Liver (tissue), 9 donors: ENCODE results near the gene STPG1. TPM values are rescaled to one million over a fixed set of nuclear protein-coding genes. Genes with fewer than 3 reads are reported as not detected.

ENCODE experiments used
- DNase-seq: peaks from one replicate; pipeline ENCODE4 v3.0.0-alpha.2; 2017; ENCODE audit warnings: low spot score
- H3K27ac ChIP-seq, 2 donors: one replicate each; pipeline ENCODE4 v1.7.0; 2013; ENCODE audit warnings: inconsistent platforms in 2 of 2, low read length in 2 of 2, control low read depth in 1 of 2, low read depth in 1 of 2, mild to moderate bottlenecking in 1 of 2
- H3K27me3 ChIP-seq, 4 donors: one replicate each; pipeline versions ENCODE4 v1.6.1 to v1.7.0; 2013; ENCODE audit warnings: low read length in 3 of 4, inconsistent platforms in 1 of 4, mild to moderate bottlenecking in 1 of 4, moderate library complexity in 1 of 4; ENCODE audit not compliant: control insufficient read depth in 4 of 4, insufficient read depth in 4 of 4
- H3K36me3 ChIP-seq, 4 donors: one replicate each; pipeline versions ENCODE4 v1.6.1 to v1.7.0; 2013; ENCODE audit warnings: low read length in 3 of 4, mild to moderate bottlenecking in 3 of 4, low read depth in 1 of 4, moderate library complexity in 1 of 4; ENCODE audit not compliant: control insufficient read depth in 4 of 4, insufficient read depth in 3 of 4
- H3K4me1 ChIP-seq, 4 donors: one replicate each; pipeline versions ENCODE4 v1.6.1 to v1.7.0; 2013; ENCODE audit warnings: low read length in 3 of 4, mild to moderate bottlenecking in 3 of 4, moderate library complexity in 1 of 4; ENCODE audit not compliant: control insufficient read depth in 4 of 4, insufficient read depth in 4 of 4
- H3K4me3 ChIP-seq, 3 donors: one replicate each; pipeline versions ENCODE4 v1.6.1 to v1.7.0; 2013; ENCODE audit warnings: low read length in 3 of 3, control low read depth in 1 of 3, low read depth in 1 of 3, mild to moderate bottlenecking in 1 of 3
- H3K9ac ChIP-seq, 2 donors: one replicate each; pipeline ENCODE4 v1.7.0; 2013; ENCODE audit warnings: low read length in 2 of 2, mild to moderate bottlenecking in 2 of 2, moderate library complexity in 2 of 2, control low read depth in 1 of 2, low read depth in 1 of 2
- H3K9me3 ChIP-seq, 4 donors: one replicate each; pipeline versions ENCODE4 v1.6.1 to v1.7.0; 2013; ENCODE audit warnings: low read length in 3 of 4; ENCODE audit not compliant: control insufficient read depth in 4 of 4
- EGR1 ChIP-seq, 2 donors: IDR thresholded peaks; 2 replicates each; pipeline ENCODE4 v1.6.1; 2016 to 2018; ENCODE audit warnings: antibody characterized with exemption in 2 of 2, low read depth in 2 of 2
- FOXA1 ChIP-seq: IDR thresholded peaks from 2 replicates; pipeline ENCODE4 v1.6.1; 2016; ENCODE audit warnings: antibody characterized with exemption
- FOXA2 ChIP-seq: IDR thresholded peaks from 2 replicates; pipeline ENCODE4 v1.6.1; 2016; ENCODE audit warnings: antibody characterized with exemption
- GABPA ChIP-seq, 2 donors: IDR thresholded peaks in 1 of 2; conservative IDR thresholded peaks in 1 of 2; 2 replicates each; pipeline ENCODE4 v1.6.1; 2016; ENCODE audit warnings: antibody characterized with exemption in 2 of 2, mild to moderate bottlenecking in 1 of 2, moderate library complexity in 1 of 2
- HNF4A ChIP-seq, 2 donors: conservative IDR thresholded peaks; 2 replicates each; pipeline ENCODE4 v1.6.1; 2016; ENCODE audit warnings: antibody characterized with exemption in 2 of 2, mild to moderate bottlenecking in 2 of 2
- HNF4G ChIP-seq: IDR thresholded peaks from 2 replicates; pipeline ENCODE4 v1.6.1; 2016; ENCODE audit warnings: antibody characterized with exemption
- JUND ChIP-seq, 2 donors: IDR thresholded peaks; 2 replicates each; pipeline ENCODE4 v1.6.1; 2016; ENCODE audit warnings: antibody characterized with exemption in 2 of 2
- NR2F2 ChIP-seq: IDR thresholded peaks from 2 replicates; pipeline ENCODE4 v1.6.1; 2016; ENCODE audit warnings: antibody characterized with exemption
- RAD21 ChIP-seq, 2 donors: IDR thresholded peaks; 2 replicates each; pipeline ENCODE4 v1.6.1; 2016; ENCODE audit warnings: antibody characterized with exemption in 2 of 2, mild to moderate bottlenecking in 2 of 2
- RXRA ChIP-seq, 2 donors: IDR thresholded peaks; 2 replicates each; pipeline ENCODE4 v1.6.1; 2017 to 2018; ENCODE audit warnings: antibody characterized with exemption in 2 of 2, mild to moderate bottlenecking in 1 of 2
- SP1 ChIP-seq: IDR thresholded peaks from 2 replicates; pipeline ENCODE4 v1.6.1; 2018; ENCODE audit warnings: antibody characterized with exemption, mild to moderate bottlenecking
- TAF1 ChIP-seq: conservative IDR thresholded peaks from 2 replicates; pipeline ENCODE4 v1.6.1; 2016; ENCODE audit warnings: antibody characterized with exemption, mild to moderate bottlenecking
- YY1 ChIP-seq: IDR thresholded peaks from 2 replicates; pipeline ENCODE4 v1.6.1; 2016; ENCODE audit warnings: antibody characterized with exemption, mild to moderate bottlenecking
- WGBS: extraction: QIAGEN DNeasy Blood & Tissue Kit; methylation state at CpG from one replicate; pipeline ENCODE4 v1.1.7; 2013; 5-methylcytosine and 5-hydroxymethylcytosine counted together
- polyA plus RNA-seq, 2 donors: library from polyadenylated mRNA; stranded (reverse) in 1 of 2; unstranded in 1 of 2; fragments of 200-250 nt in 1 of 2; fragments of >200 nt in 1 of 2; fragmentation: Nextera tagmentation in 1 of 2; extraction: Ambion mirVana in 1 of 2; gene quantifications; one replicate each; pipeline versions ENCODE4 v1.2.1 to v1.2.3, GENCODE V29; 2013 to 2015
- total RNA-seq, 2 donors: library from RNA; depleted of rRNA; stranded (reverse); fragments of >200 nt; gene quantifications; one replicate each; pipeline ENCODE4 v1.2.3, GENCODE V29; 2014
- TF ChIP-seq, protein P1 (sequence below): fragments of 150-350 bp; IDR thresholded peaks from 2 replicates; pipeline ENCODE4 v1.5.1; 2017; ENCODE audit warnings: improper control_type of control experiment, low read depth, low read length; ENCODE audit not compliant: missing input control
- TF ChIP-seq, protein P2 (sequence below): IDR thresholded peaks from 2 replicates; pipeline ENCODE4 v1.6.1; 2016; ENCODE audit warnings: antibody characterized with exemption, mild to moderate bottlenecking
- TF ChIP-seq, protein P3 (sequence below): IDR thresholded peaks from 2 replicates; pipeline ENCODE4 v1.6.1; 2016; ENCODE audit warnings: antibody characterized with exemption
- TF ChIP-seq, protein P4 (sequence below): IDR thresholded peaks from 2 replicates; pipeline ENCODE4 v1.6.1; 2016; ENCODE audit warnings: antibody characterized with exemption
- TF ChIP-seq, protein P5 (sequence below): IDR thresholded peaks from 2 replicates; pipeline ENCODE4 v1.6.1; 2016; ENCODE audit warnings: antibody characterized with exemption
- donor health status: healthy.
- donor health status: healthy.
- donor health status: healthy.
- donor health status: healthy.
- donor health status: healthy.

Gene STPG1
- total and polyA plus RNA-seq, 4 donors: 0.92 to 2.9 (median 1.0) TPM

DNA sequence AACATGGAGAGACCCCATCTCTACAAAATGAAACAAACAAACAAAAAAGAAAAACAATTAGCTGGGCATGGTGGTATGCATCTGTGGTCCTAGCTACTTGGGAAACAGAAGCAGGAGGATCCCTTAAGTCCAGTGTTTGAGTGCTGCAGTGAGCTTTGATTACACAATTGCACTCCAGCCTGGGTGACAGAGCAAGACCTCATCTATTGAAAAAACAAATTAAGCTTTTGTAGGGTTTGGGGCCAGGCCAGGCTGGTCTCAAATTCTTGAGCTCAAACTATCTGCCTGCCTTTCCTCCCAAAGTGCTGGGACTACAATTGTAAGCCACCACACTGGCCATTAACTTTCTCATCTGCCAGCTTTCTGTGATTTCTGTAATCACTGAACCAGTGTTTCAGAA, 29.2 kb upstream of the STPG1 start (continued):
- no peak for TF ChIP-seq JUND (IDR thresholded peaks at IDR 0.05)
- TF ChIP-seq YY1: no peak
- TF ChIP-seq FOXA2: no peak
- no peak for TF ChIP-seq TAF1
- no peak for TF ChIP-seq FOXA1
- TF ChIP-seq RXRA (IDR thresholded peaks at IDR 0.05): no peak

DNA sequence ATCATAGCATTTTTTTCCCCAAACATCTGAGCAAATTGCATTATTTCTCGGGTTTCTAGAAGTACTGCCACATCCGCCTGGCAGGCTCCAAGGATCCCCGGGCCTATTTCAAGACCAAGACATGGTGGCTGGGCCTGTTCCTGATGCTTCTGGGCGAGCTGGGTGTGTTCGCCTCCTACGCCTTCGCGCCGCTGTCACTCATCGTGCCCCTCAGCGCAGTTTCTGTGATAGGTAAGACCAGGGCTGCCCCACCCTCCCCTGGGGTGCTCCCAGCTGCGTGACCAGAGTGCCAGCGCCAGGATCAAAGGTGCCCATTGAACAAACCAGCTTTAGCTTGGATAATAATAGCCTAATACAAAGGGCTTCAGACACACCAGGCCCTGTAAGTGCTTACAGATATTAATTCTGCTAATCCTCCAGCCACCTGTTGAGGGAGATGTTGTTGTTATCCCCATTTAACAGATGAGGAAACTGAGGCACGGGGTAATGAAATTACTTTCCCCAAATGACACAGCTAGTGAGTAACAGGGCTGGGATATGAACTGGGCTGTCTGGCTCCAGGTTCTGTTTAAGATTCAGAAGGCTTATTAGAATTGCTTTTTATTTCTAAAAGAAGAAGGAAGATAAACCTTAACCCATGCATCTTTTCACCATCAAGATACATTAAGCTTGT, 28.6 kb upstream of the STPG1 start:
- Histone ChIP-seq H3K27ac (no peak overlapping the region), H3K4me1 (no peaks in the 10 kb centered on the region), H3K4me3 (no peak overlapping the region), H3K36me3 (peaks cover 0 to 5% (median 2%) of the 10 kb centered on the region in 4 donors), H3K9ac (no peak overlapping the region), H3K9me3 (no peaks in the 10 kb centered on the region), H3K27me3 (no peaks in the 10 kb centered on the region)
- 97% methylated on average over 14 of the region's 14 CpGs for WGBS
- TF ChIP-seq JUND (IDR thresholded peaks at IDR 0.05) (no peak), YY1 (no peak), FOXA2 (no peak), GABPA (IDR thresholded peaks at IDR 0.05 in 1 of 2, conservative IDR thresholded peaks at IDR 0.05 in 1 of 2) (no peak), EGR1 (IDR thresholded peaks at IDR 0.05; ENCODE audit: low read depth in 2 of 2) (no peak), TAF1 (no peak), SP1 (no peak), FOXA1 (no peak), RXRA (IDR thresholded peaks at IDR 0.05) (no peak), HNF4A (conservative IDR thresholded peaks at IDR 0.05) (no peak), HNF4G (no peak), RAD21 (IDR thresholded peaks at IDR 0.05) (no peak), NR2F2 (no peak)
- TF ChIP-seq, protein P1, sequence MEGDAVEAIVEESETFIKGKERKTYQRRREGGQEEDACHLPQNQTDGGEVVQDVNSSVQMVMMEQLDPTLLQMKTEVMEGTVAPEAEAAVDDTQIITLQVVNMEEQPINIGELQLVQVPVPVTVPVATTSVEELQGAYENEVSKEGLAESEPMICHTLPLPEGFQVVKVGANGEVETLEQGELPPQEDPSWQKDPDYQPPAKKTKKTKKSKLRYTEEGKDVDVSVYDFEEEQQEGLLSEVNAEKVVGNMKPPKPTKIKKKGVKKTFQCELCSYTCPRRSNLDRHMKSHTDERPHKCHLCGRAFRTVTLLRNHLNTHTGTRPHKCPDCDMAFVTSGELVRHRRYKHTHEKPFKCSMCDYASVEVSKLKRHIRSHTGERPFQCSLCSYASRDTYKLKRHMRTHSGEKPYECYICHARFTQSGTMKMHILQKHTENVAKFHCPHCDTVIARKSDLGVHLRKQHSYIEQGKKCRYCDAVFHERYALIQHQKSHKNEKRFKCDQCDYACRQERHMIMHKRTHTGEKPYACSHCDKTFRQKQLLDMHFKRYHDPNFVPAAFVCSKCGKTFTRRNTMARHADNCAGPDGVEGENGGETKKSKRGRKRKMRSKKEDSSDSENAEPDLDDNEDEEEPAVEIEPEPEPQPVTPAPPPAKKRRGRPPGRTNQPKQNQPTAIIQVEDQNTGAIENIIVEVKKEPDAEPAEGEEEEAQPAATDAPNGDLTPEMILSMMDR: no peak
- TF ChIP-seq, protein P2, sequence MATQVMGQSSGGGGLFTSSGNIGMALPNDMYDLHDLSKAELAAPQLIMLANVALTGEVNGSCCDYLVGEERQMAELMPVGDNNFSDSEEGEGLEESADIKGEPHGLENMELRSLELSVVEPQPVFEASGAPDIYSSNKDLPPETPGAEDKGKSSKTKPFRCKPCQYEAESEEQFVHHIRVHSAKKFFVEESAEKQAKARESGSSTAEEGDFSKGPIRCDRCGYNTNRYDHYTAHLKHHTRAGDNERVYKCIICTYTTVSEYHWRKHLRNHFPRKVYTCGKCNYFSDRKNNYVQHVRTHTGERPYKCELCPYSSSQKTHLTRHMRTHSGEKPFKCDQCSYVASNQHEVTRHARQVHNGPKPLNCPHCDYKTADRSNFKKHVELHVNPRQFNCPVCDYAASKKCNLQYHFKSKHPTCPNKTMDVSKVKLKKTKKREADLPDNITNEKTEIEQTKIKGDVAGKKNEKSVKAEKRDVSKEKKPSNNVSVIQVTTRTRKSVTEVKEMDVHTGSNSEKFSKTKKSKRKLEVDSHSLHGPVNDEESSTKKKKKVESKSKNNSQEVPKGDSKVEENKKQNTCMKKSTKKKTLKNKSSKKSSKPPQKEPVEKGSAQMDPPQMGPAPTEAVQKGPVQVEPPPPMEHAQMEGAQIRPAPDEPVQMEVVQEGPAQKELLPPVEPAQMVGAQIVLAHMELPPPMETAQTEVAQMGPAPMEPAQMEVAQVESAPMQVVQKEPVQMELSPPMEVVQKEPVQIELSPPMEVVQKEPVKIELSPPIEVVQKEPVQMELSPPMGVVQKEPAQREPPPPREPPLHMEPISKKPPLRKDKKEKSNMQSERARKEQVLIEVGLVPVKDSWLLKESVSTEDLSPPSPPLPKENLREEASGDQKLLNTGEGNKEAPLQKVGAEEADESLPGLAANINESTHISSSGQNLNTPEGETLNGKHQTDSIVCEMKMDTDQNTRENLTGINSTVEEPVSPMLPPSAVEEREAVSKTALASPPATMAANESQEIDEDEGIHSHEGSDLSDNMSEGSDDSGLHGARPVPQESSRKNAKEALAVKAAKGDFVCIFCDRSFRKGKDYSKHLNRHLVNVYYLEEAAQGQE: no peak
- TF ChIP-seq, protein P3, sequence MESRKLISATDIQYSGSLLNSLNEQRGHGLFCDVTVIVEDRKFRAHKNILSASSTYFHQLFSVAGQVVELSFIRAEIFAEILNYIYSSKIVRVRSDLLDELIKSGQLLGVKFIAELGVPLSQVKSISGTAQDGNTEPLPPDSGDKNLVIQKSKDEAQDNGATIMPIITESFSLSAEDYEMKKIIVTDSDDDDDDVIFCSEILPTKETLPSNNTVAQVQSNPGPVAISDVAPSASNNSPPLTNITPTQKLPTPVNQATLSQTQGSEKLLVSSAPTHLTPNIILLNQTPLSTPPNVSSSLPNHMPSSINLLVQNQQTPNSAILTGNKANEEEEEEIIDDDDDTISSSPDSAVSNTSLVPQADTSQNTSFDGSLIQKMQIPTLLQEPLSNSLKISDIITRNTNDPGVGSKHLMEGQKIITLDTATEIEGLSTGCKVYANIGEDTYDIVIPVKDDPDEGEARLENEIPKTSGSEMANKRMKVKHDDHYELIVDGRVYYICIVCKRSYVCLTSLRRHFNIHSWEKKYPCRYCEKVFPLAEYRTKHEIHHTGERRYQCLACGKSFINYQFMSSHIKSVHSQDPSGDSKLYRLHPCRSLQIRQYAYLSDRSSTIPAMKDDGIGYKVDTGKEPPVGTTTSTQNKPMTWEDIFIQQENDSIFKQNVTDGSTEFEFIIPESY: no peak
- TF ChIP-seq, protein P4, sequence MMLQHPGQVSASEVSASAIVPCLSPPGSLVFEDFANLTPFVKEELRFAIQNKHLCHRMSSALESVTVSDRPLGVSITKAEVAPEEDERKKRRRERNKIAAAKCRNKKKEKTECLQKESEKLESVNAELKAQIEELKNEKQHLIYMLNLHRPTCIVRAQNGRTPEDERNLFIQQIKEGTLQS: no peak
- TF ChIP-seq, protein P5, sequence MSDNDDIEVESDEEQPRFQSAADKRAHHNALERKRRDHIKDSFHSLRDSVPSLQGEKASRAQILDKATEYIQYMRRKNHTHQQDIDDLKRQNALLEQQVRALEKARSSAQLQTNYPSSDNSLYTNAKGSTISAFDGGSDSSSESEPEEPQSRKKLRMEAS: no peak
- no peak for DNase-seq
